Central memory CD8-positive, alpha-beta T cell (primary cell): ENCODE measurements around the gene LUZP1.
"Not testable (repeated sequence)": the region's sequence is repeated elsewhere in the genome, so short reads cannot be mapped to it uniquely, and the experiment has no call there.

ENCODE experiments used
- ATAC-seq: fragments of 150-1000 bp; cut with Tn5 transposase; replicated peaks from 2 replicates; pipeline ENCODE4 v1.10.0; 2022; ENCODE audit warnings: mild to moderate bottlenecking, moderate FRiP score, moderate number of reproducible peaks; ENCODE audit not compliant: poor library complexity, severe bottlenecking; ENCODE audit errors: extremely low read depth
- DNase-seq, 2 donors: peaks; one replicate each; pipeline ENCODE4 v3.0.0; 2021; ENCODE audit warnings: low spot score in 2 of 2
- H3K27ac Mint-ChIP-seq: one replicate; pipeline ENCODE4 v1.8.0; 2022; ENCODE audit warnings: low read depth, mild to moderate bottlenecking, moderate library complexity, mixed read lengths
- H3K27me3 Mint-ChIP-seq: one replicate; pipeline ENCODE4 v1.8.0; 2022; ENCODE audit warnings: mixed read lengths
- H3K36me3 Mint-ChIP-seq: one replicate; pipeline ENCODE4 v1.8.0; 2022; ENCODE audit warnings: mild to moderate bottlenecking, moderate library complexity, mixed read lengths; ENCODE audit not compliant: insufficient read depth
- H3K4me1 Mint-ChIP-seq: one replicate; pipeline ENCODE4 v1.8.0; 2022; ENCODE audit warnings: mixed read lengths
- H3K4me3 Mint-ChIP-seq: one replicate; pipeline ENCODE4 v1.8.0; 2022; ENCODE audit warnings: mild to moderate bottlenecking, moderate library complexity, mixed read lengths
- H3K9me3 Mint-ChIP-seq: one replicate; pipeline ENCODE4 v1.8.0; 2022; ENCODE audit warnings: mixed read lengths

LUZP1 gene

GRCh38 chr1:23168445-23169194, at the start of gene LUZP1:
Gene LUZP1 (minus strand): TSS chr1:23168856.
- H3K27me3 Mint-ChIP-seq: no peaks in the 10 kb centered on the region
- no peaks in the 10 kb centered on the region for H3K9me3 Mint-ChIP-seq
- peak within 1 kb of the TSS; percentile 96 for H3K4me3 Mint-ChIP-seq
- H3K27ac Mint-ChIP-seq: peak within 1 kb of the TSS; percentile 92
- DNase-seq (peak; percentile 67 to 80), ATAC-seq (peak; percentile 78)
- peaks cover 8% of the 10 kb centered on the region for H3K36me3 Mint-ChIP-seq
- H3K4me1 Mint-ChIP-seq: peaks cover 32% of the 10 kb centered on the region

- Mint-ChIP-seq H3K27me3 (peaks cover 86% of the 10 kb centered on the region), H3K27ac (no peak within 1 kb of the TSS), H3K4me1 (no peaks in the 10 kb centered on the region), H3K36me3 (no peaks in the 10 kb centered on the region), H3K4me3 (peak within 1 kb of the TSS; percentile 59), H3K9me3 (no peaks in the 10 kb centered on the region)
- no peak for DNase-seq
- no peak for ATAC-seq
Measured at GRCh38 chr1:23217421-23218115, 48.9 kb upstream of the LUZP1 start, which contains the start of gene HTR1D. Gene HTR1D (minus strand): TSS chr1:23217502. CDS start chr1:23194219, 23,283 bp downstream.

- no peak overlapping the region for H3K27ac Mint-ChIP-seq
- peaks cover 2% of the 10 kb centered on the region for H3K36me3 Mint-ChIP-seq
- peak overlapping the region; percentile 29 for H3K4me3 Mint-ChIP-seq
- no peaks in the 10 kb centered on the region for H3K4me1 Mint-ChIP-seq
- peak in 1 of 2 donors; percentile 20 for DNase-seq
- H3K27me3 Mint-ChIP-seq: peaks cover 90% of the 10 kb centered on the region
- no peak for ATAC-seq
- H3K9me3 Mint-ChIP-seq: no peaks in the 10 kb centered on the region
Measured at GRCh38 chr1:23216771-23217420, 48.2 kb upstream of the LUZP1 start.

DNA sequence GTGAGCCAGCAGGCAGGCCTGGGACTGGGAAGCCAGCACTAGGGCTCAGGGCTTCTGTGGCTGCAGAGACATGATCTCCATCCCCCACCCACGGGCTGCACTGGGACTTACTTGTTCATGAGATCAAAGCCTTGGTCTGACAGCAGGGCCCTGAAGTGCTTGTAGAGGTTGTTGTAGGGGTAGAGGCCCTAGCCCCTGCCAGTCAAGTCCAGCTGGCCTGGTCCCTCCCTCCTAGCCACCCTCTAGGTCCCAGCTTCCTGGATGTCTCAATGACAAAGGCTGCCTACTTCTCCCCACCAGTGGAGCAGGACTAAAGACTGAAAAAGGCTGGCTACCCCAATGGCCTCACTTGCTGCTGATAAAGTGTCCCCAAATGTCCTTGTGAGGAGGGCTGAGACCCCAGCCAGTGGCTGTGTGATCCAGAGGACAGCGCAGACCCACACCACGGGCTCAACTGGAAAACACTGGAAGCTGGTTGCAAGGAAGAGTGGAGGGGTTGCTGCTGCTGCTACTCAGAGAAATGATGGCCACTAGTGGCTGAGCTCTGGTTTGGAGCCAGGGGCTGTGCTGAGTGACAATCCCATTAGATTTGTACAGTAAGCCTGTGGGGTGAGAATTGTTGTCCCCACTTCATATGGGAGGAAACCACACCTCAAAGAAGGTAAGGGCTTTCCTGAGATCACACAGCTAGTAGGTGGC, 47.2 kb upstream of the LUZP1 start:
- H3K9me3 Mint-ChIP-seq: no peaks in the 10 kb centered on the region
- peak overlapping the region; percentile 29 for H3K4me3 Mint-ChIP-seq
- H3K36me3 Mint-ChIP-seq: peaks cover 2% of the 10 kb centered on the region
- H3K4me1 Mint-ChIP-seq: no peaks in the 10 kb centered on the region
- no peak overlapping the region for H3K27ac Mint-ChIP-seq
- peaks cover 86% of the 10 kb centered on the region for H3K27me3 Mint-ChIP-seq
- DNase-seq: no peak
- no peak for ATAC-seq

DNA sequence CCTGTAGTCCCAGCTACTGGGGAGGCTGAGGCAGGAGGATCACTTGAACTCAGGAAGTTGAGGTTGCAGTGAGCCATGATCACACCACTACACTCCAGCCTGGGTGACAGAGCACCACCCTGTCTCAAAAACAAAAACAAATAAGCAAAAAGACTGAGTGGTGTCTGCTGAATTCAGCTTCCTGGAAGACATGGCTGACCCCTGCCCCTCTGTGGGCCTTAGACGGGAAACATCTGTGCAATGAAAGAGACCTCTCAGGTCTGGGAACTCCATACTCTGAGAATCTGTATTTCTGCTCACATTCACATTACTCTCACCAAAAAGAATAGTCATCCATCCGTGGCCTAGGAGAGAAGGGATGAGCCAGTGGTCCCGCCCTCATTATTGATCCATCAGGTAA, 46.6 kb upstream of the LUZP1 start:
- DNase-seq: no peak
- Mint-ChIP-seq H3K4me3 (no peak overlapping the region), H3K27me3 (peaks cover 80% of the 10 kb centered on the region), H3K27ac (no peak overlapping the region), H3K36me3 (peaks cover 2% of the 10 kb centered on the region), H3K9me3 (no peaks in the 10 kb centered on the region), H3K4me1 (no peaks in the 10 kb centered on the region)
- ATAC-seq: no peak

DNA sequence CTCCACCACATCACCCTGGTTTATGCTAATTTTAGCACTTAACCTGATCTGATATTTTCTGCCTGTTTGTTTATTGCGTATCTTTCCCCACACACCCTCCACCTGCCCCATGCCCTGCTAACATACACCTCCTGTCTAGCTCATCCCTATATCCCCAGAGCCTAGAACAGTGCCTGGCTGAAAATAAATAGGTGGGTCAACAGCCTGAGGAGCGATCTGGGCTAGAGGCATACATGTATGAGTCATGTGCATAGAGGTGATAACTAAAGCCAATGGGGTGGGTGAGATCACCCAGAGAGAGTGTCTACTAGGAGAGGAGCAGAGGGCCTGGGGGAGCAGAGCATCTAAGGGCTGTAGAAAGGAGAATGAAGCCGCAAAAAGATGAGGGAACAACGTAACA, 46.0 kb upstream of the LUZP1 start:
- peaks cover 2% of the 10 kb centered on the region for H3K36me3 Mint-ChIP-seq
- H3K27me3 Mint-ChIP-seq: peaks cover 73% of the 10 kb centered on the region
- no peak overlapping the region for H3K27ac Mint-ChIP-seq
- no peaks in the 10 kb centered on the region for H3K9me3 Mint-ChIP-seq
- DNase-seq (no peak), ATAC-seq (no peak)
- no peak overlapping the region for H3K4me3 Mint-ChIP-seq
- no peaks in the 10 kb centered on the region for H3K4me1 Mint-ChIP-seq

DNA sequence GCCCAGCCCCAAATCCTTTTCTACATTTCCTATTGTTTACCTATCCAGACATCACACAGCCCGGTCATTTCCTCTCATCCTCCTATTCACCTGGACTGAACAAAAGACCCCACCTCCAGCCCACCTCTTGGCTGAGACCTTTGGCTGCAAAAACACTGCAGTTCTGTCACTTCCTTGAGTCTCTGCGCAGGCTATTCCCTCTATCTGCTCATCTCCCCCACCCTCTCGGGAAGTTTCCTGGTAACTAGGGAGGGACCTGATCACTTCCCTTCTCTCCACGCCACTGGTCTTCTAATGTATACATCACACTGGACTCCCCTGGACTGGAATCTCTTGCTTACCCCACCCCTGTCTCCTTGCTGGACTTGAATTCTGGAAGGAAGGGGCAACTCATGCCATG, 43.3 kb upstream of the LUZP1 start:
- H3K4me3 Mint-ChIP-seq: no peak overlapping the region
- no peaks in the 10 kb centered on the region for H3K4me1 Mint-ChIP-seq
- DNase-seq: no peak
- no peak for ATAC-seq
- no peak overlapping the region for H3K27ac Mint-ChIP-seq
- peaks cover 2% of the 10 kb centered on the region for H3K36me3 Mint-ChIP-seq
- no peaks in the 10 kb centered on the region for H3K9me3 Mint-ChIP-seq
- H3K27me3 Mint-ChIP-seq: peaks cover 50% of the 10 kb centered on the region

DNA sequence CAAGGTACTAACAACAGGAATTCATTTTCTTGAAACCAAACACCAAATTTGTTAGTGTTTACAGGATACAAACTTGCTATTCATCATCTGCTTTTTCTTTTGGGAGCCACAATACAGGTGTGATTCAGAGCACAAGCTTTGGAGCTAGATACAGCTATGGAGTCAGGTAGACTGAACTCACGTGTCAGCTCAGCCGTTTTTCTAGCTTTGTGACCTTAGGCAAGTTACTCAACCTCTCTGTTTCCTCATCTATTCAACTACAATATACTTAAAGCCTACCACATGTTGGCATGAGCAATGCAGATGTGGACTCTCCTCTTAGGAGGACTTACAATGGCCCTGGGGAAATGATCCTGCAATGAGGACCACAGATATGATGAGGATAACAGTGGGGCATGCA, 42.3 kb upstream of the LUZP1 start:
- Mint-ChIP-seq H3K4me3 (no peak overlapping the region), H3K36me3 (peaks cover 2% of the 10 kb centered on the region), H3K9me3 (no peaks in the 10 kb centered on the region), H3K27me3 (peaks cover 54% of the 10 kb centered on the region), H3K4me1 (no peaks in the 10 kb centered on the region), H3K27ac (no peak overlapping the region)
- ATAC-seq: no peak
- DNase-seq: no peak

GRCh38 chr1:23210351-23210785, 41.7 kb upstream of the LUZP1 start:
- peaks cover 54% of the 10 kb centered on the region for H3K27me3 Mint-ChIP-seq
- H3K9me3 Mint-ChIP-seq: no peaks in the 10 kb centered on the region
- H3K4me1 Mint-ChIP-seq: no peaks in the 10 kb centered on the region
- H3K36me3 Mint-ChIP-seq: peaks cover 2% of the 10 kb centered on the region
- no peak overlapping the region for H3K27ac Mint-ChIP-seq
- ATAC-seq (no peak), DNase-seq (no peak)
- no peak overlapping the region for H3K4me3 Mint-ChIP-seq

- ATAC-seq: peak; percentile 36
- no peak overlapping the region for H3K27ac Mint-ChIP-seq
- DNase-seq: no peak
- no peak overlapping the region for H3K4me3 Mint-ChIP-seq
- H3K36me3 Mint-ChIP-seq: peaks cover 2% of the 10 kb centered on the region
- no peaks in the 10 kb centered on the region for H3K9me3 Mint-ChIP-seq
- no peaks in the 10 kb centered on the region for H3K4me1 Mint-ChIP-seq
- H3K27me3 Mint-ChIP-seq: peaks cover 51% of the 10 kb centered on the region
Measured at GRCh38 chr1:23209770-23210169, 41.1 kb upstream of the LUZP1 start.

- H3K9me3 Mint-ChIP-seq: no peaks in the 10 kb centered on the region
- no peak for DNase-seq
- peaks cover 44% of the 10 kb centered on the region for H3K27me3 Mint-ChIP-seq
- no peak overlapping the region for H3K27ac Mint-ChIP-seq
- no peak overlapping the region for H3K4me3 Mint-ChIP-seq
- H3K36me3 Mint-ChIP-seq: peaks cover 2% of the 10 kb centered on the region
- H3K4me1 Mint-ChIP-seq: no peaks in the 10 kb centered on the region
- ATAC-seq: no peak
Measured at GRCh38 chr1:23208527-23208926, 39.9 kb upstream of the LUZP1 start.

GRCh38 chr1:23207733-23208132, 39.1 kb upstream of the LUZP1 start:
- not testable (repeated sequence) for H3K36me3 Mint-ChIP-seq, ATAC-seq, H3K4me1 Mint-ChIP-seq, H3K4me3 Mint-ChIP-seq, H3K9me3 Mint-ChIP-seq, DNase-seq, H3K27ac Mint-ChIP-seq
- H3K27me3 Mint-ChIP-seq: peaks cover 36% of the 10 kb centered on the region
